Gastrocnemius medialis (tissue), 4 donors: ENCODE measurements around the gene RXRA.

Experiments used
- CTCF ChIP-seq, 5 experiments: fragments of 450-650 bp in 3 of 5; fragments of 200-600 bp in 2 of 5; sonication (generic) in 2 of 5; IDR thresholded peaks in 4 of 5; conservative IDR thresholded peaks in 1 of 5; 1 replicate in 4 of 5; 2 replicates in 1 of 5; pipeline ENCODE4 v1.5.1; 2016 to 2019; ENCODE audit warnings: antibody characterized with exemption in 5 of 5, mild to moderate bottlenecking in 3 of 5, moderate library complexity in 3 of 5
- POLR2A ChIP-seq, 2 donors: fragments of 450-650 bp; IDR thresholded peaks; one replicate each; pipeline ENCODE4 v1.6.1; 2017; ENCODE audit warnings: antibody characterized with exemption in 2 of 2, mild to moderate bottlenecking in 2 of 2, moderate library complexity in 2 of 2

GRCh38 chr9:134390537-134390936, 64.3 kb downstream of the RXRA start:
- TF ChIP-seq POLR2A (IDR thresholded peaks at IDR 0.05): no peak
- TF ChIP-seq CTCF (IDR thresholded peaks at IDR 0.05 in 4 of 5, conservative IDR thresholded peaks at IDR 0.05 in 1 of 5): no peak
